SK-N-MC (cell line): Measurements from ENCODE around the gene HEPN1.

ENCODE experiments used
- DNase-seq: peaks from one replicate; pipeline ENCODE4 v3.0.0-alpha.2; 2011; ENCODE audit warnings: low read depth, low spot score
- H3K27ac ChIP-seq: fragments of 200-600 bp; sonication (generic); 2 replicates; pipeline ENCODE4 v1.5.1; 2016; ENCODE audit warnings: mixed run types
- H3K36me3 ChIP-seq: fragments of 200-600 bp; sonication (generic); 2 replicates; pipeline ENCODE4 v1.6.1; 2017; ENCODE audit warnings: antibody characterized with exemption, low read length, mixed read lengths; ENCODE audit not compliant: insufficient read depth
- H3K4me3 ChIP-seq: fragments of 200-600 bp; sonication (generic); 2 replicates; pipeline ENCODE4 v1.5.1; 2016
- H3K9ac ChIP-seq: fragments of 200-600 bp; sonication (generic); 2 replicates; pipeline ENCODE4 v1.8.0; 2017; ENCODE audit warnings: mixed run types, mixed read lengths; ENCODE audit not compliant: insufficient read length
- H3K9me3 ChIP-seq: fragments of 200-600 bp; sonication (generic); 2 replicates; pipeline ENCODE4 v1.6.1; 2017; ENCODE audit warnings: low read depth, mild to moderate bottlenecking, antibody characterized with exemption, low read length, moderate library complexity, mixed read lengths
- EZH2 ChIP-seq: fragments of 200-600 bp; sonication (generic); IDR thresholded peaks from one replicate; pipeline ENCODE4 v1.6.1; 2017; ENCODE audit warnings: antibody characterized with exemption
- FOXP2 ChIP-seq: optimal IDR thresholded peaks from 2 replicates; pipeline ENCODE3; 2011; ENCODE audit warnings: mild to moderate bottlenecking, moderate library complexity; ENCODE audit not compliant: insufficient read depth; ENCODE audit errors: extremely low read length, control extremely low read depth
- POLR2AphosphoS5 ChIP-seq: IDR thresholded peaks from 2 replicates; pipeline ENCODE4 v1.6.1; 2012; ENCODE audit warnings: mild to moderate bottlenecking, low read depth, low read length, borderline replicate concordance

HEPN1 gene

DNA sequence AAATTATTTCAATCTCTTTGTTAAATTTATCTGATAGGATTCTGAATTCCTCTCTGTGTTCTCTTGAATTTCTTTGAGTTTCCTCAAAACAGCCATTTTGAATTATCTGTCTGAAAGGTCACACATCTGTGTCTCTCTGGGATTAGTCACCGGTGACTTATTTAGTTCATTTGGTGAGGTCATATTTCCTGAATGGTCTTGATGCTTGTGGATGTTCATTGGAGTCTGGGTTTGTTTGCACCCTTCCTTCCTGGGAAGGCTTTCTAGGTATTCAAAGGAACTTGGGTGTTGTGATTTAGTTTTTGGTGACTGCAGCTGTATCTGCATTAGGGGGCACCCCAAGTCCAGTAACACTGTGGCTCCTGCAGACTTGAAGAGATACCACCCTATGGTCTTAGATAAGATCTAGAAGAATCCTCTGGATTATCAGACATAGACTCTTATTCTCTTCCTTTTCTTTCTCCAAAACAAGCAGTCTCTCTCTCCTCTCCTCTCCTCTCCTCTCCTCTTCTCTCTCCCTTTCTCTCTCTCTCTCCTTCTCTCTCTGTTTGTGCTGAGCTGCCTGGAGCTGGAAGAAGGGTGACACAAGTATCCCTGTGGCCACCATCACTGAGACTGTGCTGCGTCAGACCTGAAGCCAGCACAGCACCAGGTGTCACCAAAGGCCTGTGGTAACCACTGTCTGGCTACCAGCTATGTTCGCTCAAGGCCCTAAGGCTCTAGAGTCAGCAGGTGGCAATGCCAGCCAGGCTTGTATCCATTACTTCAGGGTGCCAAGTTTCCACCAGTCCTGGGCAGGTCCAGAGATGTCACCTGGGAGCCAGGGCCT lies 3.3 kb upstream of the HEPN1 start:
- no peak overlapping the region for H3K9ac ChIP-seq
- no peak overlapping the region for H3K27ac ChIP-seq
- no peak for DNase-seq
- TF ChIP-seq POLR2AphosphoS5 (no peak), EZH2 (no peak), FOXP2 (no peak)
- H3K4me3 ChIP-seq: no peak overlapping the region
- H3K9me3 ChIP-seq: no peaks in the 10 kb centered on the region
- no peaks in the 10 kb centered on the region for H3K36me3 ChIP-seq

DNA sequence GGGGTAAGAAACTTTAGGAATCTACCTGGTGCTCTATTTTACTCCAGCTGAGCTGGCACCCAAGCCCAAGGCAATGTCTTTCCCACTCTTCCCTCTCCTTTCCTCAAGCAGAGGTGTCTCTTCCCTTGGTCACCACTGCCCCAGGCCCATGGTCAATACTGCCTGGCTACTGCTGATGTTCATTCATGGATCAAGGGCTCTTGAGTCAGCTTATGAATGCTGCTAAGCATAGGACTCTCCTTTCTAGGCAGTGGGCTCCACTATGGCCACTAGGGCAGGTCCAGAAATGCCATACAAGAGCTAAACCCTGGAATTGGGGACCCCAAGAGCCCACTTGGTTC lies 2.7 kb upstream of the HEPN1 start:
- DNase-seq: no peak
- Histone ChIP-seq H3K9ac (no peak overlapping the region), H3K36me3 (no peaks in the 10 kb centered on the region), H3K9me3 (no peaks in the 10 kb centered on the region), H3K27ac (no peak overlapping the region), H3K4me3 (no peak overlapping the region)
- TF ChIP-seq FOXP2 (no peak), POLR2AphosphoS5 (no peak), EZH2 (no peak)

DNA sequence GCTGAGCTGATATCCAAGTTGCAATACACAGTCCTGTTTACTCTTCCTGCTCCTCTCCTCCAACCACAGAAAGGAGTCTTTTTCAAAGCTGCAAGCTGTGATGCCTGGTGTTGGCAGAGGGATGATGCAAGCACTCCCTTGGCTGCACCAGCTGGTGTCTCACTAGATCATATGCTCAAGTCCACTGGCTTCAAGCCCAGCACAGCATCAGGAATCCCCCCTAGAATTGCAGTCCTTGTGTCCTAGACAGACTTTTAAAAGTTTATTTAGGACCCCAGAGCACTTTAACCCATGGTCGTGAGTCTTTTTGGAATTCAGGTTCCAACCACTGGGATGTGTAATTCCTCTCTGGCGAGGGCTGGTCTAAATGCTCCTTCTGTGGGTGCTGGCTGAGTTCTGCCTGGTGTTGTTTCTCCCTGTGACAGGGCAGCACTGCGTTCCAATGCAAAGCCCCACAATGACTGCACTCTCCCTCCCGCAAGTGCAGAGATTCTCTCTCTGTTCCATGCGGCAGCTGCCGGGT lies 1.9 kb upstream of the HEPN1 start:
- H3K27ac ChIP-seq: no peak overlapping the region
- no peak for DNase-seq
- TF ChIP-seq FOXP2 (no peak), POLR2AphosphoS5 (no peak), EZH2 (no peak)
- H3K9ac ChIP-seq: no peak overlapping the region
- no peaks in the 10 kb centered on the region for H3K36me3 ChIP-seq
- H3K9me3 ChIP-seq: no peaks in the 10 kb centered on the region
- no peak overlapping the region for H3K4me3 ChIP-seq

DNA sequence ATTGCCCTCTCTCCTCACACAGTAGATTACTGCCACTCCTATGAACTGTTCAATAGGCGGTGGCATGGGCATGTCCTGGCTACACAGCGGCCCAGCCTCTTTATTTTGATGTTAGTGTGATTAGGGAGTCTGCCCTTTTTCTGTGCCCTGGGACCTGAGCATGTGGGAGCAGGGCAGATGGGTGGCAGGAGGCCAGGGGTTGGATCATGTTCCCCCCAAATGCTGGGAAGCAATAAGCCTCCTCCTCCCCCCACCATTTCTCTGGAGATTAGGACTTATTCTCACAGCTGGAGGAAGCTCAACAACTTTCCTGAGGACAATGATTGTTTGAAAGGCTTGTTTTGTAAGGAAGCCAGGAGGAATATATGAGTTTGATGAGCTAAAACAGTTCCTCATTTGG lies 848 bp downstream of the HEPN1 start:
- Histone ChIP-seq H3K4me3 (no peak overlapping the region), H3K36me3 (no peaks in the 10 kb centered on the region), H3K9me3 (no peaks in the 10 kb centered on the region), H3K9ac (no peak overlapping the region), H3K27ac (no peak overlapping the region)
- no peak for TF ChIP-seq FOXP2
- no peak for TF ChIP-seq POLR2AphosphoS5
- no peak for TF ChIP-seq EZH2
- DNase-seq: no peak

DNA sequence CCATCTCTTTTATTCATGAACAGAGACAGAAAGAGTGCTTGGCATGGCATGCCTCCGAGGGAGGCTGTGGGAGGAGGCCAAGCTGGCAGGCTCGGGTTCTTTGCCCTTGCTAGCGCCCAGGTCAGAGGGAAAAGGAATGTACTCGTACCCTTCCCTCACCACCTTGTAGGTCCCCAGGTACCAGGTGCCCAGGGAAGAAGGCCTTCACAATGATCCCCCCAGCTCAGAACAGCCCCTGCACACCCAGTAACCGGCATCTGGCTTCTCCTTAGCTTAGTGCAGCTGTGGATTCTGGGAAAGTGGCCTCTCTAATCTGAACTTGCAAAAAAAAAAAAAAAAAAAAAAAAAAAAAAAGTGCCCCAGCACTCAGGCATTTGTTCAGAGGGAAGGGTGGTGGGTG lies 1.3 kb downstream of the HEPN1 start:
- no peaks in the 10 kb centered on the region for H3K9me3 ChIP-seq
- no peak for DNase-seq
- TF ChIP-seq POLR2AphosphoS5 (no peak), EZH2 (no peak), FOXP2 (no peak)
- no peaks in the 10 kb centered on the region for H3K36me3 ChIP-seq
- H3K4me3 ChIP-seq: no peak overlapping the region
- H3K27ac ChIP-seq: no peak overlapping the region
- no peak overlapping the region for H3K9ac ChIP-seq

DNA sequence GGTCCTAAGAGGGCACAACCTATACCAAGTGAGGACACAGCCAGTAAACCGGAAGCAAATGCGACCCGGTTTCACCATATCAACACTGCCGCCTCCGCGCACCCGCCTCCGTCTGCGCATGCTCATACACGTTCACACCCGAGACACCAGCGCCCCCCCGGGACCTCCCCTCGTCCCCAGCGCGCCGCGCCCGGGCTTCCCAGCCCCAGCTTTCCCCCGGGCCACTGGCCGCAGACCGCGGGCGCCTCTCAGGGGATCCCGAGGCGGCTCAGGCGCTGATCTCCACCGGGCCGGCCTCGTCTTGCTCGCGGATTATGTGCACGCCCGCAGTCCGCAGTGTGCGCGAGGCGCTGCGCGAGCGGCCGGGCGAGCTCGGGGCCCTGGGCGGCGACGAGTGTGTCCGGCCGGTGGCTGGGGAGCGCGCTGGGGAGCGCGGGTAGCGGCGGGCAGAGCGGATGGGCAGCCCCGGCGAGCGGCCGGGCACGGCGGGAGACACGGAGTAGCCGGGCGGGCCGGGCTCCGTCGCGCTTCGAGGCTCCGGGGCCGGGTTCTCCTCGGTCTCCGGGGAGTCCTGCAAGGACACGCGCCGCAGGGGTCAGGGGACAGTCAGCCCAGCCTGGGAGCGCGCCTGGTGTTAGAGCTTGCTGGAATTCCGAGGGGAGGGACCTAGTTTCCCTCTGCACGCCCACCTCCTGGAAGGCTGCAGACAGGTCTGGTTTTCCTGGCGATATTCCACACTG lies 2.0 kb downstream of the HEPN1 start:
- Histone ChIP-seq H3K36me3 (no peaks in the 10 kb centered on the region), H3K9ac (no peak overlapping the region), H3K9me3 (no peaks in the 10 kb centered on the region), H3K4me3 (no peak overlapping the region), H3K27ac (no peak overlapping the region)
- TF ChIP-seq FOXP2 (no peak), EZH2 (no peak), POLR2AphosphoS5 (no peak)
- no peak for DNase-seq

DNA sequence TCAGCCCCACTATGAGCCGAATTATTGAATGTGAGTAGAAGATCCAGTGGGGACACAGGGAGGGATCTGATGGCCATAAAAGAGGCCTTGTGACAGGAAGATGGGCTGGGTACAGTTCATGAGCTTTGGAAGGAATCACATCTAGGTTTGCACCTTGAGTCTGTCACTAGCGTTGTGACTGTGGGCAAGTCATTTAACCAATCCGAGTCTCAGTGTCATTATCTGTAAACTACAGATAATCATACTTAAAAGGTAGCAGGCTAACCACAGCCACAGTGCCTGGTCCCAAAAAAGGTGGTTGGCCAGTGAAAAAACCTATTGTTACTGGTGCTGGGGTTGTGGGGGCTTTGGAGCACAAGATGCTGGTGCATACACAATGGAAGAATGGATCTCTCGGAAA lies 3.8 kb downstream of the HEPN1 start:
- Histone ChIP-seq H3K9ac (no peak overlapping the region), H3K4me3 (no peak overlapping the region), H3K27ac (no peak overlapping the region), H3K9me3 (no peaks in the 10 kb centered on the region), H3K36me3 (no peaks in the 10 kb centered on the region)
- TF ChIP-seq EZH2 (no peak), FOXP2 (no peak), POLR2AphosphoS5 (no peak)
- DNase-seq: no peak

DNA sequence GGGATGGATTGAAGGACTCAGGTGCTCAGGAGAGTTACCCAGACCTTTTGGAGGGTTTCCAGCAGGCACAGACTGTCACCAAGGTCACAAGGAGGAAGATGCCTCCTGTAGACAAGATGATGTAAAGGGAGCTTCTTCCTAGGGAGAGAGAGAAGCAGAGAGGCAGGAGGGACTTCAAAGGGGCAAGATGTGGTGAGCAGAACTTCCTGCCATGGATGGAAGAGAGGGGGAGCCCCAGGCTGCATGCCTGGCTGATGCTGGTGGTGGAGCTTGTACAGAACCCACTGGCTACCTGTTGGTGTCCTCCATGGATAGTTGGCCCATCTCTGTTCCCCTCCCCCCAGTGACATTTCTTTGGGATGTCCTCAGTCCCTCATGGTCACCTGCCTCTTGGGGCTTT lies 4.2 kb downstream of the HEPN1 start:
- no peaks in the 10 kb centered on the region for H3K36me3 ChIP-seq
- H3K9ac ChIP-seq: no peak overlapping the region
- no peak overlapping the region for H3K4me3 ChIP-seq
- TF ChIP-seq POLR2AphosphoS5 (no peak), FOXP2 (no peak), EZH2 (no peak)
- H3K9me3 ChIP-seq: no peaks in the 10 kb centered on the region
- H3K27ac ChIP-seq: no peak overlapping the region
- DNase-seq: no peak
